Neural cell (in vitro differentiated cells): ENCODE data around the gene DRD2. TPM values are rescaled to one million over a fixed set of nuclear protein-coding genes. Genes with fewer than 3 reads are reported as not detected.

ENCODE experiments used
- H2AFZ ChIP-seq: fragments of 200-600, 300-800 bp; sonication (generic), shearing (Covaris generic); 2 replicates; pipeline ENCODE4 v1.6.0; 2014; ENCODE audit warnings: low read depth, mild to moderate bottlenecking, antibody characterized with exemption, low read length, moderate library complexity
- H3F3A ChIP-seq: fragments of 200-600 bp; shearing (Covaris generic); 2 replicates; pipeline ENCODE4 v1.6.1; 2016; ENCODE audit warnings: mild to moderate bottlenecking, moderate library complexity, mixed read lengths, antibody characterized with exemption, low read length; ENCODE audit not compliant: insufficient read depth, poor library complexity, severe bottlenecking
- H3K27ac ChIP-seq: fragments of 200-600, 300-800 bp; sonication (generic), shearing (Covaris generic); 2 replicates; pipeline ENCODE4 v1.5.1; 2014; ENCODE audit warnings: mild to moderate bottlenecking, low read length, moderate library complexity
- H3K27me3 ChIP-seq: fragments of 300-800, 200-600 bp; sonication (generic), shearing (Covaris generic); 2 replicates; pipeline ENCODE4 v1.6.0; 2014; ENCODE audit warnings: mild to moderate bottlenecking, low read depth, low read length, moderate library complexity; ENCODE audit not compliant: insufficient read depth
- H3K36me3 ChIP-seq: fragments of 300-800, 200-600 bp; sonication (generic), shearing (Covaris generic); 2 replicates; pipeline ENCODE4 v1.5.1; 2014; ENCODE audit warnings: mild to moderate bottlenecking, antibody characterized with exemption, low read length, moderate library complexity; ENCODE audit not compliant: insufficient read depth
- H3K4me2 ChIP-seq: fragments of 300-800, 200-600 bp; sonication (generic), shearing (Covaris generic); 2 replicates; pipeline ENCODE4 v1.6.0; 2014; ENCODE audit warnings: mild to moderate bottlenecking, low read length
- H3K4me3 ChIP-seq: fragments of 300-800, 200-600 bp; sonication (generic), shearing (Covaris generic); 2 replicates; pipeline ENCODE4 v1.5.1; 2014; ENCODE audit warnings: mild to moderate bottlenecking, low read length, moderate library complexity
- H3K79me2 ChIP-seq: fragments of 200-600 bp; shearing (Covaris generic); replicated peaks from 2 replicates; pipeline ENCODE4 v1.6.0; 2014; ENCODE audit warnings: mild to moderate bottlenecking, low read length, moderate library complexity; ENCODE audit not compliant: insufficient read depth
- H3K9ac ChIP-seq: fragments of 300-800, 200-600 bp; sonication (generic), shearing (Covaris generic); 2 replicates; pipeline ENCODE4 v1.6.1; 2016; ENCODE audit warnings: mild to moderate bottlenecking, low read length, mixed read lengths
- H3K9me2 ChIP-seq: fragments of 200-600 bp; shearing (Covaris generic); 2 replicates; pipeline ENCODE4 v1.6.1; 2016; ENCODE audit warnings: mild to moderate bottlenecking, low read length, mixed read lengths; ENCODE audit not compliant: insufficient read depth
- H3K9me3 ChIP-seq: fragments of 200-600, 300-800 bp; sonication (generic), shearing (Covaris generic); 2 replicates; pipeline ENCODE4 v1.6.1; 2016; ENCODE audit warnings: mild to moderate bottlenecking, mixed run types, low read length, moderate library complexity, mixed read lengths
- H4K20me1 ChIP-seq: fragments of 200-600 bp; shearing (Covaris generic); 2 replicates; pipeline ENCODE4 v1.6.1; 2016; ENCODE audit warnings: mild to moderate bottlenecking, mixed run types; ENCODE audit not compliant: insufficient read depth
- CTCF ChIP-seq: fragments of 450-650 bp; IDR thresholded peaks from 2 replicates; pipeline ENCODE4 v1.5.1; 2014; ENCODE audit warnings: antibody characterized with exemption, mild to moderate bottlenecking, moderate library complexity; ENCODE audit not compliant: poor library complexity, severe bottlenecking
- EP300 ChIP-seq: fragments of 450-650 bp; conservative IDR thresholded peaks from 2 replicates; pipeline ENCODE4 v1.6.1; 2014; ENCODE audit warnings: antibody characterized with exemption, mild to moderate bottlenecking, moderate library complexity; ENCODE audit not compliant: poor library complexity, severe bottlenecking
- EZH2 ChIP-seq: fragments of 200-600, 300-800 bp; shearing (Covaris generic), sonication (generic); IDR thresholded peaks from 2 replicates; pipeline ENCODE4 v1.6.1; 2014; ENCODE audit warnings: antibody characterized with exemption, low read length, borderline replicate concordance, mild to moderate bottlenecking; ENCODE audit not compliant: insufficient read depth, poor library complexity, severe bottlenecking
- MXI1 ChIP-seq: fragments of 450-650 bp; conservative IDR thresholded peaks from 2 replicates; pipeline ENCODE4 v1.6.1; 2014; ENCODE audit warnings: antibody characterized with exemption, mild to moderate bottlenecking; ENCODE audit not compliant: poor library complexity, severe bottlenecking
- POLR2AphosphoS5 ChIP-seq: IDR thresholded peaks from 2 replicates; pipeline ENCODE4 v1.6.1; 2012
- RAD21 ChIP-seq: fragments of 450-650 bp; conservative IDR thresholded peaks from 2 replicates; pipeline ENCODE4 v1.6.1; 2014; ENCODE audit warnings: antibody characterized with exemption, mild to moderate bottlenecking, moderate library complexity
- REST ChIP-seq: IDR thresholded peaks from 2 replicates; pipeline ENCODE4 v1.6.1; 2012; ENCODE audit warnings: borderline replicate concordance
- SMC3 ChIP-seq: fragments of 450-650 bp; conservative IDR thresholded peaks from 2 replicates; pipeline ENCODE4 v1.6.1; 2014; ENCODE audit warnings: antibody characterized with exemption, mild to moderate bottlenecking, moderate library complexity; ENCODE audit not compliant: poor library complexity
- TAF1 ChIP-seq: IDR thresholded peaks from 2 replicates; pipeline ENCODE4 v1.6.1; 2012; ENCODE audit warnings: low read depth
- polyA plus RNA-seq: library from polyadenylated mRNA; depleted of rRNA; stranded (reverse); fragments of >200 nt; gene quantifications from 2 replicates; pipeline ENCODE4 v1.2.3, GENCODE V29; 2014

Gene DRD2
- polyA plus RNA-seq, 1 donor from 2014 or later = 0.24 TPM

GRCh38 chr11:113506893-113507292, 31.7 kb upstream of the DRD2 start:
- no peaks in the 10 kb centered on the region for H3K27me3 ChIP-seq
- no peaks in the 10 kb centered on the region for H3F3A ChIP-seq
- no peak overlapping the region for H2AFZ ChIP-seq
- H3K9me2 ChIP-seq = no peaks in the 10 kb centered on the region
- H3K4me2 ChIP-seq = no peak overlapping the region
- H3K4me3 ChIP-seq = no peak overlapping the region
- no peak overlapping the region for H3K9ac ChIP-seq
- H3K27ac ChIP-seq = no peak overlapping the region
- TF ChIP-seq REST (no peak), EP300 (no peak), POLR2AphosphoS5 (no peak), EZH2 (no peak), MXI1 (no peak), RAD21 (no peak), TAF1 (no peak), CTCF (no peak), SMC3 (no peak)
- no peaks in the 10 kb centered on the region for H3K36me3 ChIP-seq
- H3K79me2 ChIP-seq = no peaks in the 10 kb centered on the region
- H3K9me3 ChIP-seq = no peaks in the 10 kb centered on the region
- no peaks in the 10 kb centered on the region for H4K20me1 ChIP-seq

DNA sequence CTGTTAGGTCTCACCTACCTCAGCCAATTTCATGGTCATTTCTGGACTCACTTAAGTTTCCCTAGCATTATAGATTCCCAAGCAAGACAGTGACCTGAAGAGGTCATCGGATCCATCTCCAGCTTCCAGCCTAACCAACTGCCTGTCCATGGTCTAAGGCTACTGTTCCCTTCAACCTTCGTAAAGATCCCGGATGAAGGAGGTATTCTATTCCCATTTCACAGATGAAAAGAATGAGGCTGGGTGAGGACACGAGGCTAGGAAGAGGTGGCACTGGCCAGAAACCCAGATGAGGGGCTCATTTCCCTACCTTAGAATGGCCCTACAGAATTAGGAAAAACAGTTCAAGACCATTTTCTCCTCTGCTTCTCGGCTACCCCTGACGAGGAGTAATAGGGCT, 31.3 kb upstream of the DRD2 start:
- H3K4me2 ChIP-seq = no peak overlapping the region
- H3K27me3 ChIP-seq = no peaks in the 10 kb centered on the region
- TF ChIP-seq SMC3 = no peak
- no peak for TF ChIP-seq REST
- TF ChIP-seq RAD21 = no peak
- TF ChIP-seq TAF1 = no peak
- TF ChIP-seq MXI1 = no peak
- no peak for TF ChIP-seq POLR2AphosphoS5
- no peak for TF ChIP-seq EP300
- TF ChIP-seq CTCF = no peak
- TF ChIP-seq EZH2 = no peak
- no peak overlapping the region for H2AFZ ChIP-seq
- no peak overlapping the region for H3K27ac ChIP-seq
- H3F3A ChIP-seq = no peaks in the 10 kb centered on the region
- H3K79me2 ChIP-seq = no peaks in the 10 kb centered on the region
- H4K20me1 ChIP-seq = no peaks in the 10 kb centered on the region
- no peaks in the 10 kb centered on the region for H3K36me3 ChIP-seq
- H3K4me3 ChIP-seq = no peak overlapping the region
- H3K9me3 ChIP-seq = no peaks in the 10 kb centered on the region
- H3K9me2 ChIP-seq = no peaks in the 10 kb centered on the region
- H3K9ac ChIP-seq = no peak overlapping the region
